HEK293 (cell line): ENCODE results near the gene CCDC63.

Experiments
- CTCF ChIA-PET: fragments of 350-600 bp; formaldehyde crosslinking; extraction: SDS; loops from one replicate; lab custom pipeline; 2021; ENCODE audit warnings: antibody characterized with exemption; lab: Yijun Ruan, JAX
- POLR2A ChIA-PET: fragments of 300-600 bp; formaldehyde crosslinking; extraction: SDS; loops from one replicate; lab custom pipeline; 2020; ENCODE audit warnings: antibody characterized with exemption, inconsistent platforms; lab: Yijun Ruan, JAX
- H3K27ac ChIP-seq: fragments of 200-500 bp; sonication (Bioruptor generic); 2 replicates; pipeline ENCODE4 v1.5.1; 2014; ENCODE audit warnings: low read depth, low read length, control low read depth, inconsistent platforms; ENCODE audit errors: extremely low read depth
- H3K36me3 ChIP-seq, 2 experiments: fragments of 200-500 bp in 1 of 2; sonication (Bioruptor generic) in 1 of 2; 1 replicate in 1 of 2; 2 replicates in 1 of 2; pipeline ENCODE4 v1.5.1; 2014 to 2017; ENCODE audit warnings: inconsistent platforms in 2 of 2, low read length in 2 of 2; ENCODE audit not compliant: control insufficient read depth in 2 of 2, insufficient read depth in 1 of 2
- H3K4me1 ChIP-seq: fragments of 200-500 bp; sonication (Bioruptor generic); 2 replicates; pipeline ENCODE4 v1.5.1; 2014; ENCODE audit warnings: mild to moderate bottlenecking, low read length, inconsistent platforms; ENCODE audit not compliant: control insufficient read depth, insufficient read depth
- H3K4me3 ChIP-seq: 2 replicates; pipeline ENCODE4 v1.5.1; 2011; ENCODE audit warnings: low read depth, mild to moderate bottlenecking, control low read depth, low read length, moderate library complexity
- H3K9me3 ChIP-seq: fragments of 200-500 bp; sonication (Bioruptor generic); 2 replicates; pipeline ENCODE4 v1.5.1; 2014; ENCODE audit warnings: low read depth, low read length, inconsistent platforms; ENCODE audit not compliant: control insufficient read depth, insufficient read depth
- EGR2 ChIP-seq: fragments of 450-650 bp; formaldehyde crosslinking; IDR thresholded peaks from 2 replicates; pipeline ENCODE4 v1.5.1; 2016; ENCODE audit warnings: low read depth, missing biosample characterization, missing genetic modification characterization
- GLIS1 ChIP-seq: fragments of 450-650 bp; formaldehyde crosslinking; IDR thresholded peaks from 2 replicates; pipeline ENCODE4 v1.5.1; 2016; ENCODE audit warnings: missing biosample characterization, missing genetic modification characterization
- INSM2 ChIP-seq: fragments of 450-650 bp; formaldehyde crosslinking; IDR thresholded peaks from 2 replicates; pipeline ENCODE4 v1.5.1; 2016; ENCODE audit warnings: missing biosample characterization, missing genetic modification characterization
- TSHZ1 ChIP-seq: fragments of 450-650 bp; formaldehyde crosslinking; IDR thresholded peaks from 2 replicates; pipeline ENCODE4 v1.5.1; 2016; ENCODE audit warnings: missing biosample characterization, missing genetic modification characterization, borderline replicate concordance
- ZBTB20 ChIP-seq: fragments of 450-650 bp; formaldehyde crosslinking; IDR thresholded peaks from 2 replicates; pipeline ENCODE4 v1.5.1; 2016; ENCODE audit warnings: missing biosample characterization, missing genetic modification characterization
- ZFHX2 ChIP-seq: fragments of 450-650 bp; formaldehyde crosslinking; conservative IDR thresholded peaks from 2 replicates; pipeline ENCODE4 v1.5.1; 2016; ENCODE audit warnings: missing biosample characterization, missing genetic modification characterization
- ZFP3 ChIP-seq: fragments of 450-650 bp; formaldehyde crosslinking; IDR thresholded peaks from 2 replicates; pipeline ENCODE4 v1.5.1; 2016; ENCODE audit warnings: low read depth, missing biosample characterization, missing genetic modification characterization
- ZFP41 ChIP-seq: fragments of 450-650 bp; formaldehyde crosslinking; IDR thresholded peaks from 2 replicates; pipeline ENCODE4 v1.5.1; 2016; ENCODE audit warnings: missing biosample characterization, missing genetic modification characterization, borderline replicate concordance
- ZNF133 ChIP-seq: fragments of 450-650 bp; formaldehyde crosslinking; IDR thresholded peaks from 2 replicates; pipeline ENCODE4 v1.5.1; 2016; ENCODE audit warnings: missing biosample characterization, missing genetic modification characterization
- ZNF146 ChIP-seq: fragments of 450-650 bp; formaldehyde crosslinking; IDR thresholded peaks from 2 replicates; pipeline ENCODE4 v1.5.1; 2016; ENCODE audit warnings: missing biosample characterization, missing genetic modification characterization
- ZNF202 ChIP-seq: fragments of 450-650 bp; formaldehyde crosslinking; IDR thresholded peaks from 2 replicates; pipeline ENCODE4 v1.5.1; 2016; ENCODE audit warnings: missing biosample characterization, missing genetic modification characterization, borderline replicate concordance
- ZNF350 ChIP-seq: fragments of 450-650 bp; formaldehyde crosslinking; IDR thresholded peaks from 2 replicates; pipeline ENCODE4 v1.5.0; 2017; ENCODE audit warnings: missing biosample characterization, mild to moderate bottlenecking, missing genetic modification characterization
- ZNF473 ChIP-seq: fragments of 450-650 bp; formaldehyde crosslinking; IDR thresholded peaks from 2 replicates; pipeline ENCODE4 v1.5.1; 2017; ENCODE audit warnings: missing biosample characterization, missing genetic modification characterization
- ZNF501 ChIP-seq: fragments of 450-650 bp; formaldehyde crosslinking; IDR thresholded peaks from 2 replicates; pipeline ENCODE4 v1.5.1; 2016; ENCODE audit warnings: missing biosample characterization, missing genetic modification characterization
- ZNF560 ChIP-seq: fragments of 450-650 bp; formaldehyde crosslinking; IDR thresholded peaks from 2 replicates; pipeline ENCODE4 v1.5.1; 2017; ENCODE audit warnings: missing biosample characterization, missing genetic modification characterization, borderline replicate concordance
- ZNF639 ChIP-seq: fragments of 450-650 bp; formaldehyde crosslinking; IDR thresholded peaks from 2 replicates; pipeline ENCODE4 v1.5.1; 2016; ENCODE audit warnings: missing biosample characterization, missing genetic modification characterization
- ZNF704 ChIP-seq: fragments of 450-650 bp; formaldehyde crosslinking; IDR thresholded peaks from 2 replicates; pipeline ENCODE4 v1.5.1; 2016; ENCODE audit warnings: missing biosample characterization, missing genetic modification characterization
- ZNF76 ChIP-seq: fragments of 450-650 bp; formaldehyde crosslinking; IDR thresholded peaks from 2 replicates; pipeline ENCODE4; 2016; ENCODE audit warnings: low read depth, missing biosample characterization, missing genetic modification characterization, borderline replicate concordance
- ZNF830 ChIP-seq: fragments of 450-650 bp; IDR thresholded peaks from 2 replicates; pipeline ENCODE4 v1.5.0; 2018; ENCODE audit warnings: missing biosample characterization, missing genetic modification characterization, low read depth, mild to moderate bottlenecking, moderate library complexity

Gene CCDC63

GRCh38 chr12:110844551-110845338, 2.0 kb upstream of the CCDC63 start:
- no peaks in the 10 kb centered on the region for H3K9me3 ChIP-seq
- no peak overlapping the region for H3K4me3 ChIP-seq
- no peaks in the 10 kb centered on the region for H3K4me1 ChIP-seq
- H3K36me3 ChIP-seq = no peaks in the 10 kb centered on the region
- no peak overlapping the region for H3K27ac ChIP-seq
- ChIA-PET POLR2A (no interaction called here), CTCF (interaction anchor here (0.7 kb wide), 1 partner anchor 95 kb away, joined by 3 read pairs; no protein-coding TSS in a partner anchor)
- TF ChIP-seq TSHZ1 (tag by site-specific recombination) = no peak
- no peak for TF ChIP-seq ZNF202 (tag by site-specific recombination)
- no peak for TF ChIP-seq ZFP3 (tag by site-specific recombination)
- TF ChIP-seq ZFP41 (tag by site-specific recombination) = no peak
- TF ChIP-seq ZNF501 (tag by site-specific recombination) = no peak
- TF ChIP-seq ZNF133 (tag by site-specific recombination) = no peak
- no peak for TF ChIP-seq ZNF704 (tag by site-specific recombination)
- no peak for TF ChIP-seq GLIS1 (tag by site-specific recombination)
- no peak for TF ChIP-seq ZFHX2 (tag by site-specific recombination)
- no peak for TF ChIP-seq ZBTB20
- no peak for TF ChIP-seq ZNF146 (tag by site-specific recombination)
- no peak for TF ChIP-seq ZNF76 (tag by site-specific recombination)
- TF ChIP-seq ZNF473 (tag by site-specific recombination) = no peak
- no peak for TF ChIP-seq ZNF560 (tag by site-specific recombination)
- no peak for TF ChIP-seq EGR2
- no peak for TF ChIP-seq INSM2 (tag by site-specific recombination)
- TF ChIP-seq ZNF639 (tag by site-specific recombination) = no peak
- no peak for TF ChIP-seq ZNF830 (tag by site-specific recombination)
- TF ChIP-seq ZNF350 (tag by site-specific recombination) = no peak
